CD4-positive, alpha-beta T cell treated with Interleukin-4 for 1 hour (primary cell): ENCODE measurements around the gene KPNA2.
A peak's percentile ranks its signal among the peaks of the same experiment; 100 is the strongest.
"Not testable (repeated sequence)": the region's sequence is repeated elsewhere in the genome, so short reads cannot be mapped to it uniquely, and the experiment has no call there.

Experiments
- DNase-seq, 2 donors: peaks; one replicate each; pipeline ENCODE4 v3.0.0-alpha.2; 2020 to 2022

KPNA2 gene

GRCh38 chr17:68061512-68062313 is 26.2 kb downstream of the KPNA2 start:
- DNase-seq = no peak

- not testable (repeated sequence) for DNase-seq
These were observed 29.8 kb downstream of the KPNA2 start for GRCh38 chr17:68065366-68065765.

GRCh38 chr17:68068512-68068911 is 33.0 kb downstream of the KPNA2 start:
- not testable (repeated sequence) for DNase-seq

GRCh38 chr17:68070582-68071444 is 35.3 kb downstream of the KPNA2 start:
- not testable (repeated sequence) for DNase-seq

GRCh38 chr17:68074279-68074678 is 38.7 kb downstream of the KPNA2 start:
- DNase-seq = no peak

DNA sequence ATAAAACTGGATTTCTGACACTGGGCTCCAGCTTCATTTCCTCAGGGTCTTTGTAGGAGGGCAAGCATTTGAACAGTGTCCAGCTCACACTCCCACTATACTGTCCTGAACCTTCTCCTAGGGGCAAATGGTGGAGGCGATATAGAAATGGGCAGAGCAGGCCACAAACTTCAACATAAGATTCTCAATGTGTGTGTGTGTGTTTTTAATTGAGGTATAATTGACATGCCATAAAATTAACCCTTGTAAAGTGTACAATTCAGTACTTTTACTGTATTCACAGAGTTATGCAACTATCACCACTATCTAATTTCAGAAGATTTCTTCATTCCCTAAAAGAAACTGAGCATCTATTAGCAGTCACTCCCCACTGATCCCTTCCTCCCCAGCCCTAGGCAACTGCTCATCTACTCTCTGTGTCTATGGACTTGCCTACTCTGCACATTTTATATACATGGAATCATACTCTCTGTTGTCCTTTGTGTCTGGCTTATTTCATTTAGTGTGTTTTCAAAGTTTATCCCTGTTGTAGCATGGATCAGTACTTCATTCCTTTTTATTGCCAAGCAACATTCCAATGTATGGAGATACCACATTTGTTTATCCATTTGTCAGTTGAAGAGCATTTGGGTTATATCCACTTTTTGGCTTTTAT is 40.5 kb downstream of the KPNA2 start:
- not testable (repeated sequence) for DNase-seq

GRCh38 chr17:68077498-68077897 is 42.0 kb downstream of the KPNA2 start:
- DNase-seq = not testable (repeated sequence)

GRCh38 chr17:68080411-68081150 is 45.0 kb downstream of the KPNA2 start:
- DNase-seq = no peak

GRCh38 chr17:68081305-68082265 is 46.0 kb downstream of the KPNA2 start:
- DNase-seq = not testable (repeated sequence)

- DNase-seq = peak in 1 of 2 donors; percentile 19
These were observed 50.3 kb downstream of the KPNA2 start for GRCh38 chr17:68085771-68086381.

GRCh38 chr17:68086666-68087065 is 51.1 kb downstream of the KPNA2 start:
- not testable (repeated sequence) for DNase-seq

GRCh38 chr17:68087131-68087623 is 51.6 kb downstream of the KPNA2 start:
- peak; percentile 38 to 50 for DNase-seq

- no peak for DNase-seq
These were observed 52.3 kb downstream of the KPNA2 start for GRCh38 chr17:68087851-68088250.

- peak in 1 of 2 donors; percentile 35 for DNase-seq
These were observed 54.3 kb downstream of the KPNA2 start for GRCh38 chr17:68089881-68090280.

DNA sequence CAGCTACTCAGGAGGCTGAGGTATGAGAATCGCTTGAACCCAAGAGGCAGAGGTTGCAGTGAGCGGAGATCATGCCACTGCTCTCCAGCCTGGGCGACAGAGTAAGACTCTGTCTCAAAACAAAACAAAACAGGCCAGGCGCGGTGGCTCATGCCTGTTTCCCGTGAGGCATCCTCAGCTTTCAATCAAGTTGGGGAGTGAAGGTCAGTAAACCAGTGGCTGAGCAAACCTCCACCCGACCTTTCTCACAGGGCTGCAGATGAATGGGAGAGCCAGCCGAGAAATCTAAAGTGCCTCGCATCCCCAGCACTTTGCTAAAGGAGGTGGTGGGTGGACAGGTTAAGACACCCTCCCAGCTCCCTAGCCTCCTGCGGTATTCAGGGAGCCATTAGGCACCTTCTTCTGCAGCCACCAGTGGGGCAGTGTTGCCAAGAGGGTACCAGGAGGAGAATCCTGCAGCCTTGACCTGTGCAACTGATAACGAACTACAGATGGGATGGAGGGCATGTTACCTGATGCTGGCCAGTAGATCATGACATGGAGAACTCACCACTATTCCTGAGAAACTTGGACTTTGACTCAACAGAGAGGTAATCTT is 59.0 kb downstream of the KPNA2 start:
- no peak for DNase-seq

- no peak for DNase-seq
These were observed 59.8 kb downstream of the KPNA2 start for GRCh38 chr17:68095205-68095811.

DNA sequence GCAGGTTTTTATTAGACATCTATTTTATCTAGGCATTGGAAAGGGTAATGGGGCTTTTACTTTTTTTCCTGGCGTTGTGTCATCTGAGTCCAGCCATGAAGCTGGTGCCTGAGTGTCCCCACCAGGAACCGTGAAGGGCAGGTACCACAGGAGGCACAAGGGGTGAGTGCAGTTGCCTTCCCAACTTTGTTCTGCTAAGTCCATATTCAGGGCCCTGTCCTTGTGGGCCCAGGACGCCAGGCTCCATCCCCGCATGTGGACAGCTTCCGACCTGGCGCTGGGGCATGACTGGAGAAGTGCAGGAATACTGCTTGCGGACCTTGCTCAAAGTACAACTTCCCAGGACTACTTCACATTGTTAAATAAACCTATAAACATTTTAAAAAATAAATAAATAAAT is 60.6 kb downstream of the KPNA2 start:
- no peak for DNase-seq
